Measurements from ENCODE around the gene FRZB. TPM values are rescaled to one million over a fixed set of nuclear protein-coding genes. Genes with fewer than 3 reads are reported as not detected.

Gene FRZB
- total and polyA plus RNA-seq, 2 of the 13 experiments (the other 11 are each of a cell fraction or from before 2014, with no cell fraction given) = 0.04 to 1.2 TPM

DNA sequence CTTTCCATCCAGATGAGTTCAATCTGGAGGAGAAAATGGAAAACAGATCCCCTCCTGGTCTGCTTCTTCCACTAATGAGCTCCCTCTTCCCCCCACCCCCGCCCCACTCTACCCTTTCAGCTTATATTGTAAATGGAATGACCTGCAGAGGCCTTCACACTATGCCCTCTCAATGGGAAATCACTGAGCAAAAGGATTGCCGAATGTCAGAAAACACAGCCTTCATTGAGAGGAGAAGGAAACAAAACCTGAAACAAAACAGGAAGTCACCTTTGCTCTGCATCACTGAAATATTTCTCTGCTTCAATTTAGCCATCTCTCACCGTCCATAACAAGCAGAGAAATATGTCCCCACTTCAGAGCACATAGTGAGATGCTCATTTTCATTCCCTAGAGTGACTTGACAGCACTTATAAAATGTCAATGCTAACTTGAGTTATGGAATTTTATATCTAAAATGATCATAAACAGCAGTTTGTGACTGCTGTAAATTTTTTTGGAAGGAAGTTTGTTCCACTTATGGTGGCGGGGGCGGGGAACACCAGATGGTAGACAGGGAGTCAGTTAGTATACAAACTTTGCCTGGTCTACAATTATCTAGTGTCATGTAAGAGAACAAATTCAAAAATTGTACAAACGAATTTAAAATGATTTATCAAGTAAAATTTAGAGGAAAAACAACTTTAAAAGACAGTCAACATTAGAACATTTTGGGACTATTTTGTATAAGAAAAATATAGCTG lies 1.8 kb upstream of the FRZB start (continued):
- TF ChIP-seq, protein P1, sequence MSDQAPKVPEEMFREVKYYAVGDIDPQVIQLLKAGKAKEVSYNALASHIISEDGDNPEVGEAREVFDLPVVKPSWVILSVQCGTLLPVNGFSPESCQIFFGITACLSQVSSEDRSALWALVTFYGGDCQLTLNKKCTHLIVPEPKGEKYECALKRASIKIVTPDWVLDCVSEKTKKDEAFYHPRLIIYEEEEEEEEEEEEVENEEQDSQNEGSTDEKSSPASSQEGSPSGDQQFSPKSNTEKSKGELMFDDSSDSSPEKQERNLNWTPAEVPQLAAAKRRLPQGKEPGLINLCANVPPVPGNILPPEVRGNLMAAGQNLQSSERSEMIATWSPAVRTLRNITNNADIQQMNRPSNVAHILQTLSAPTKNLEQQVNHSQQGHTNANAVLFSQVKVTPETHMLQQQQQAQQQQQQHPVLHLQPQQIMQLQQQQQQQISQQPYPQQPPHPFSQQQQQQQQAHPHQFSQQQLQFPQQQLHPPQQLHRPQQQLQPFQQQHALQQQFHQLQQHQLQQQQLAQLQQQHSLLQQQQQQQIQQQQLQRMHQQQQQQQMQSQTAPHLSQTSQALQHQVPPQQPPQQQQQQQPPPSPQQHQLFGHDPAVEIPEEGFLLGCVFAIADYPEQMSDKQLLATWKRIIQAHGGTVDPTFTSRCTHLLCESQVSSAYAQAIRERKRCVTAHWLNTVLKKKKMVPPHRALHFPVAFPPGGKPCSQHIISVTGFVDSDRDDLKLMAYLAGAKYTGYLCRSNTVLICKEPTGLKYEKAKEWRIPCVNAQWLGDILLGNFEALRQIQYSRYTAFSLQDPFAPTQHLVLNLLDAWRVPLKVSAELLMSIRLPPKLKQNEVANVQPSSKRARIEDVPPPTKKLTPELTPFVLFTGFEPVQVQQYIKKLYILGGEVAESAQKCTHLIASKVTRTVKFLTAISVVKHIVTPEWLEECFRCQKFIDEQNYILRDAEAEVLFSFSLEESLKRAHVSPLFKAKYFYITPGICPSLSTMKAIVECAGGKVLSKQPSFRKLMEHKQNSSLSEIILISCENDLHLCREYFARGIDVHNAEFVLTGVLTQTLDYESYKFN (CRISPR knock-in tag; conservative IDR thresholded peaks at IDR 0.05) = peak; percentile 61; the same call in 1 of the 2 replicates
- TF ChIP-seq RXRB (CRISPR knock-in tag; IDR thresholded peaks at IDR 0.05; ENCODE audit: borderline replicate concordance) (peak; percentile 74; the same call in 1 of the 2 replicates), ZNF839 (CRISPR knock-in tag; IDR thresholded peaks at IDR 0.05; ENCODE audit: borderline replicate concordance) (no peak), NR2F6 (IDR thresholded peaks at IDR 0.05) (0 out of 2 replicates have a peak, but pooled peaks have one; percentile 18), NR2F6 (CRISPR knock-in tag; IDR thresholded peaks at IDR 0.05) (peak; percentile 39; the same call in 1 of the 2 replicates), HNF4A (CRISPR knock-in tag; IDR thresholded peaks at IDR 0.05) (peak; percentile 18; the same call in 1 of the 2 replicates), ZNF780A (CRISPR knock-in tag; IDR thresholded peaks at IDR 0.05) (no peak), SMAD9 (CRISPR knock-in tag; IDR thresholded peaks at IDR 0.05) (no peak), ATRX (CRISPR knock-in tag; IDR thresholded peaks at IDR 0.05; ENCODE audit: borderline replicate concordance) (no peak), NFE2 (CRISPR knock-in tag; IDR thresholded peaks at IDR 0.05) (no peak), NAIF1 (CRISPR knock-in tag; IDR thresholded peaks at IDR 0.05; ENCODE audit: borderline replicate concordance) (no peak), ZBTB3 (CRISPR knock-in tag; IDR thresholded peaks at IDR 0.05; ENCODE audit: borderline replicate concordance, low read depth) (no peak), SOX5 (CRISPR knock-in tag; IDR thresholded peaks at IDR 0.05; ENCODE audit: borderline replicate concordance) (peak; percentile 39; the same call in 1 of the 2 replicates)
- TF ChIP-seq, protein P2, sequence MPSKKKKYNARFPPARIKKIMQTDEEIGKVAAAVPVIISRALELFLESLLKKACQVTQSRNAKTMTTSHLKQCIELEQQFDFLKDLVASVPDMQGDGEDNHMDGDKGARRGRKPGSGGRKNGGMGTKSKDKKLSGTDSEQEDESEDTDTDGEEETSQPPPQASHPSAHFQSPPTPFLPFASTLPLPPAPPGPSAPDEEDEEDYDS (CRISPR knock-in tag; IDR thresholded peaks at IDR 0.05) = 0 out of 2 replicates have a peak, but pooled peaks have one; percentile 15
- TF ChIP-seq, protein P3, sequence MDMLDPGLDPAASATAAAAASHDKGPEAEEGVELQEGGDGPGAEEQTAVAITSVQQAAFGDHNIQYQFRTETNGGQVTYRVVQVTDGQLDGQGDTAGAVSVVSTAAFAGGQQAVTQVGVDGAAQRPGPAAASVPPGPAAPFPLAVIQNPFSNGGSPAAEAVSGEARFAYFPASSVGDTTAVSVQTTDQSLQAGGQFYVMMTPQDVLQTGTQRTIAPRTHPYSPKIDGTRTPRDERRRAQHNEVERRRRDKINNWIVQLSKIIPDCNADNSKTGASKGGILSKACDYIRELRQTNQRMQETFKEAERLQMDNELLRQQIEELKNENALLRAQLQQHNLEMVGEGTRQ (IDR thresholded peaks at IDR 0.05; ENCODE audit: low read depth, low read length) = no peak
- TF ChIP-seq, protein P3 (CRISPR knock-in tag; IDR thresholded peaks at IDR 0.05; ENCODE audit: borderline replicate concordance) = no peak
- TF ChIP-seq, protein P4, sequence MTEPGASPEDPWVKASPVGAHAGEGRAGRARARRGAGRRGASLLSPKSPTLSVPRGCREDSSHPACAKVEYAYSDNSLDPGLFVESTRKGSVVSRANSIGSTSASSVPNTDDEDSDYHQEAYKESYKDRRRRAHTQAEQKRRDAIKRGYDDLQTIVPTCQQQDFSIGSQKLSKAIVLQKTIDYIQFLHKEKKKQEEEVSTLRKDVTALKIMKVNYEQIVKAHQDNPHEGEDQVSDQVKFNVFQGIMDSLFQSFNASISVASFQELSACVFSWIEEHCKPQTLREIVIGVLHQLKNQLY (CRISPR knock-in tag; IDR thresholded peaks at IDR 0.05) = no peak

Data from HepG2 (cell line).